Raji (cell line): ENCODE results near the gene COL12A1.

ENCODE experiments used
- POLR2A ChIP-seq: IDR thresholded peaks from 2 replicates; pipeline ENCODE4 v1.6.1; 2011; ENCODE audit warnings: low read depth, low read length, control low read depth; ENCODE audit not compliant: insufficient read depth

Gene COL12A1

DNA sequence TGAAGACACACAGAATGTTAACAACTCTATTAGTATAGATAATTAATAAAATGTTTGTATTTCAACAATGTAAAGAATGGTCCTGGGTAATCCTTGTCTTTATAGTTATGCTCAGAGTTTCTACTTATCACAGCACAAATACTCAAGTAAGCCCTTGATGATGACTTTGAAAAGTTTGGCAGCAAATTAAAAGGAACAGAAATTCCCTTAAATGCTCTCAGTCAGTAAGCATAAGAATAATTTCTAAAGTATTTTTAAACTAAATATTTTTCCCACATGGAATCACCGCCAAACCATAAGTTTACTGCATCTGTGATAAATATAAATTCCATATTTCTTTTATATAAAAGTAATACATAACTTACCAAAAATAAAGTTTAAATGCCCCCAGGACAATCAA lies 96.1 kb downstream of the COL12A1 start:
- no peak for TF ChIP-seq POLR2A

DNA sequence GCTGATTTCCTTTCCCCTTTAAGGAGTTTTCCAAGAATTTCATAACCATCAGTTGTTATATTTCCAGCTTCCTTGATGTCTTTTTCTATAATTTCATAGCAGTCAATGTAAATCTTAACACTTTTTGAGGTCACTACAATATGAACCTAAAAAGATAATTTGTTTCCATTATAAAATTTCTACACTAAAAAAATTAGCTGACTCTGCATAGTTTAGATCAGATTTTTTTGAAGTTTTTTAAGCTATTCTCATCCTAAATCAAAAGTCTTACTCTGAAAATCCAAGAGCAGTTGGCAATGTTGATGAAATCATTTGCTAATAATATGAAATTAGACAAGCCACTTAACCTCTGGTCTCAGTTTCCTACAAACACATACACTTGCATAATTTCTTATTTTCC lies 96.8 kb downstream of the COL12A1 start:
- no peak for TF ChIP-seq POLR2A

DNA sequence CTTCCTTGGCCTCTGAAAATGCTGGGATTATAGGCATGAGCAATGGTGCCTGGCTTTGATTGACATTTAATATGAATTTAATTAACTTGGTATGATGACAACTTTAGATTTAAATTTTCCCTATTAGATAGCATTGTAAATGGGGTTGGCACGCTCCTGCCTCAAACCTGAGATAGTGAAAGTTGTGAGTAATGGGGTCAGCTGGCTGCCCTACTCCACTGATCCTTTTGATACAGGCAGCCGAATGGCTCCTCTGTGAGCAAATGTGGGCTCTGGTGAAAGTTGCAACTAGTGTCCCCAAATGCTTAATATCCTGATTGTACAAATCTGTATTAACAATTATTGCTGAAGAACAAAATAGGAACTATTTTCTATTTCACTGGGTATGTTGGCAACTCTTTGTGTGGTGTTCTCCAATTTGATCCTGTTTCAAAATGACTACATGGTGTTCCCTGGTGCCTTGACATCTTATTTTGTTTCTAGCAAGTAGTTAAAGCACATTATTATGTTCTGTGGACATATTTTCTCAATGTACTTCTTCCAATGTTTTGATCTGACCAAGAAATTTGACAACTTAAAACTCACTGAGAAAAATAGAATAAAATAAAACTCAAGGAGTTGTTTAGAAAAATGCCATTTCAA lies 97.4 kb downstream of the COL12A1 start:
- TF ChIP-seq POLR2A = no peak

DNA sequence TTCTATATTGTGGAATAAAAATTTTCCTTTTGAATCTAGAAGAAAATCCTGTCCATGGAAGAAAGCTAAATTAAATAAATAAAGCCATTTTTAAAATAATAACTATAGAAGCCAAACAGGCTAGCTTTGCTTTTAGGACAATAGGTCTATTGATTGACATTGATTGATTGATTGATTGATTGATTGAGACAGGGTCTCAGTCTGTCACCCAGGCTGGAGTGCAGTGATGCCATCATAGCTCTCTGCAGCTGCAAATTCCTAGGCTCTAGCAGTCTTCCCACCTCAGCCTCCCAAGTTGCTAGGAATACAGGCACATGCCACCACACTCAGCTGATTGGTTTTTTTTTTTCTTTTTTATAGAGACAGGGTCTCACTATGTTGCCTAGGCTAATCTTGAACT lies 97.9 kb downstream of the COL12A1 start:
- TF ChIP-seq POLR2A = no peak

DNA sequence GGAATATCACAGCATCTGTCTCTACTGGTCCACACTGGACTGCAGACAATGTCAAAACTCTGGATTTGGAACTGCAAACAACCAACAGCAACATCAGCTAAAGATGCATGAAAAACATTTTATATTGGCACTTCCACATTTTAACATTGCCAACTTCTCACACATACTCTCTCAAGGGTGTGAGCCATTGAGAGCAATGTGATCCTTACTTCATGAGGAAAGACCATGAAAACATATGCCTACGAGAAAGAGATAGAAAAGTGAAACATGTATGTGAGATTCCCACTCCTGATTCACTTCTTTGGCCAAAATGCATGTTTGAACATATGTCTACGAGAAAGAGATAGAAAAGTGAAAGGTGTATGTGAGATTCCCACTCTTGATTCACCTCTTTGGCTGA lies 99.4 kb downstream of the COL12A1 start:
- no peak for TF ChIP-seq POLR2A

GRCh38 chr6:75103431-75103830 lies 102.4 kb downstream of the COL12A1 start:
- TF ChIP-seq POLR2A = no peak

- no peak for TF ChIP-seq POLR2A
Observed at GRCh38 chr6:75102301-75102700, 103.6 kb downstream of the COL12A1 start.

DNA sequence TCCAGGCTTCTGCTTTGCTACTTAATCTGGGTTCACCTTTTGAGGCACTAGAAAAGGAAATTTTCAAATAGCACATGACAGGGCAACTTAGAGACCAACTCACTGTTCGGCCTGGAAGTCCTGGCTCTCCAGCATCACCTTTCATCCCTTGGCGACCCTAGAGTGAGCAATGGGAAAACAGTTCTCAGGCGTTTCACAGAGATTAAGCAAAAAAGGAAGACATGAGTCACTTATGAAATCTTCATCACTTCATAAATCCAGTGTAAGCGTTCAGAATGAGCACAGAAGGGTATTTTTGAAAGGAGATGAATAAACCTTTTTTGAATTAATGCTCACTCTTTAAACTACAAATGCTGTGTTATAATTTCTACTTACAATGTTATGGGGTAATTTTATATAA lies 104.0 kb downstream of the COL12A1 start:
- no peak for TF ChIP-seq POLR2A

DNA sequence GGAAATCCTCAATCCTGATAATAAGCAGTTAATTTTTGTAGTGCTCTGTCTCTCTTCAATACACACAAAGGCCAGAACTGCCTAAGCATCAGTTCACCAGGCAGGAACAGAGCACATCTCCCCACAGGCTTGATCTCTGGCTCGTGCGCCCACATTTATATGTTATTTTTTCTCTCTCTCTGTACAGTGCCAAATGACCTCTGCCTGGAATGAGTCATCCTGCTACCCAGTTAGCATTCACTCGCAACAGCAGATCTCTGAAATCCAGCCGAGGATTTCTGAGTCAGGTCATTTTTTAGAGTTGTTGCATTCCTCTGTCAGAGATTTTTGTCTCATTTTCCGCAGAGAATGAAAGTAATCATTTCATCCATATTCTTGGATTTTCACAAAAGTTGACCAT lies 107.1 kb downstream of the COL12A1 start:
- TF ChIP-seq POLR2A = no peak

DNA sequence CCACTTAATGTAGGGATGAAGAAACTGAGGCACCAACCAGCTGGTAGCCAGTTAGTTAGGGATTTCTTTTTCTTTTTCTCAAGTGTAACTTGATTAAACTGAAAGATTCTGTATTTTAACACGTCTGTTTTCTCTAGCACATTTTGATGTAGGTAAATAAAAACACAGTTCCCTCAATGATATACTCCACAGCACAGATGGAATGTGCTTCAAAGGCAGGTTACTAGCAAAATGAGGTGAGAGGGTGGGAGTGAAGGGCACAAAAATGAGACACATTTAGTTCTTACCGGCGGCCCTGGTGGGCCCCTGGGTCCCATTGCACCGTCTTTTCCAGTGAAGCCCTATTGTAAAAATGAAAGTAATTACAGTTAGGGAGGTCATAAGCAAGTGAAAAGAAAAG lies 108.9 kb downstream of the COL12A1 start:
- TF ChIP-seq POLR2A = no peak

DNA sequence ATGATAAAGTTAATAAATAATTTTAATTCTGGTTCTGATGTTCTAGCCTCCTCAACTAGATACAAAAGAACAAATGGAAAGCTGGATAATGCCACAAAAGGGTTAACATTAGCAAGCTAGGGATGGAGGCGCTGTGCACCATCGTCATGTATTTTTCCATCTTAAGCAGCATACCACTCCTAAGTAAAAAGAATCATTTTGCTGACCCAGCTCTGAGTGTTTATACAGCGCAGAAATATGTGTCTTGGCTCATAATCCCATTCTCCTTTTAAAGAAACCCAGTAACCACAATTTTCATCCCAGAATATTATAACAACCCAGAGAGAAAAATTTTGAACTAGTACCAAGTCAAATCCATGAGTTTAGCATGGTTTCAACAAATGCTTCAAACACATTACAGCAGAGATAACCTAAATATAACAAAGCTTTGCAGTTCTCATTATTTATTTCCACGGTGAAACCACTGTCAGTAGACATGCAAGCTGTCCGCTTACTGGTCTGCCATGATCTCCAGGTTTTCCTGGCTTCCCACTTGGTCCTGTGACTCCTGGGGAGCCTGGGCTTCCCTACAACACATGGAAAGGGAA lies 111.1 kb downstream of the COL12A1 start:
- no peak for TF ChIP-seq POLR2A

DNA sequence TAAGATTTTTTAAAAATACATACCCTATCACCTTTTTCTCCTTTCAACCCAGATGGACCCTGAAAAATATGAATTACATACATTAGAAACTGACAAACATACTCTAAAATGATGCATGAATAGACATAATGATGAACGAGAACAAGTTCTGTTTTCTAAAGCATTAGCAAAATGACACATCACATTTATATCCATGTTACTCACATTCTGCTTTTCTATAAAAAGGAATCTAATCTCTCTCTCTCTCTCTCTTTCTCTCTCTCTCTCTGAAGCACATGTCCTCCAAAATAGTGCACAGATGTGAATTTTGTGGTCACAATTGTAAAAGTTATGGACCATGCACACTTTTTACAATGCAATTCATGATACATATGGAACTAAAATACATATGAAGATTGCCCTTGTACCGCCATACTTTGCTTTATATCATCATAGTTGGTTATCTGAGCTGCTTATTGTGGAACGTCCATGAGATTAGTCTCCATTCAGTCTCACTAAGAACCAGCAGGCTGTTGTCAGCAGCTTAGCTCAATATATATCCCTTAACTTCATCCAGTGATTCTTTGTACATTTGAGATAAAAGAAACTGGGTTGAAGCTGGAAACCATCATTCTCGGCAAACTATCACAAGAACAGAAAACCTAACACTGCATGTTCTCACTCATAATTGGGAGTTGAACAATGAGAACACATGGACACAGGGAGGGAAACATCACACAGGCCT lies 114.2 kb downstream of the COL12A1 start:
- TF ChIP-seq POLR2A = no peak

GRCh38 chr6:75090576-75090975 lies 115.3 kb downstream of the COL12A1 start:
- no peak for TF ChIP-seq POLR2A

GRCh38 chr6:75089921-75090320 lies 115.9 kb downstream of the COL12A1 start:
- TF ChIP-seq POLR2A = no peak

GRCh38 chr6:75089151-75089897 lies 116.5 kb downstream of the COL12A1 start:
- no peak for TF ChIP-seq POLR2A
